H1 (cell line): Measurements from ENCODE around the gene RALGAPA2. TPM values are rescaled to one million over a fixed set of nuclear protein-coding genes. Genes with fewer than 3 reads are reported as not detected.

Experiments used
- CTCF ChIA-PET: fragments of 300-600 bp; sonication (Branson Sonifier 250); formaldehyde crosslinking; loops from one replicate; lab custom pipeline; 2021; ENCODE audit not compliant: partially characterized antibody; lab: Charles Lee
- POLR2A ChIA-PET: fragments of 300-600 bp; sonication (Branson Sonifier 250); formaldehyde crosslinking; loops from one replicate; lab custom pipeline; 2021; ENCODE audit warnings: inconsistent platforms; ENCODE audit not compliant: partially characterized antibody; lab: Charles Lee
- DNase-seq, 2 experiments: peaks; one replicate each; pipeline versions ENCODE4 v3.0.0 to v3.0.0-alpha.2; 2010 to 2022; ENCODE audit warnings: low spot score in 2 of 2, low read depth in 1 of 2, mixed read lengths in 1 of 2
- FAIRE-seq: peaks from 2 replicates; lab custom pipeline; 2011; peaks lifted over from hg19 to GRCh38; lab: Jason Lieb, UNC
- H2AFZ ChIP-seq: 2 replicates; pipeline ENCODE4 v1.8.1; 2012; ENCODE audit warnings: low read length, inconsistent platforms
- H2AK5ac ChIP-seq: 2 replicates; pipeline ENCODE4 v1.6.1; 2013; ENCODE audit warnings: low read depth, low read length
- H2BK120ac ChIP-seq: replicated peaks from 2 replicates; pipeline ENCODE3; 2013; ENCODE audit warnings: low read depth, low read length, inconsistent platforms
- H2BK12ac ChIP-seq: 2 replicates; pipeline ENCODE4 v1.6.1; 2013; ENCODE audit warnings: low read depth, low read length
- H2BK15ac ChIP-seq: 2 replicates; pipeline ENCODE4 v1.6.1; 2013; ENCODE audit warnings: low read length
- H2BK20ac ChIP-seq: 2 replicates; pipeline ENCODE4 v1.6.1; 2013; ENCODE audit warnings: low read length
- H2BK5ac ChIP-seq: 2 replicates; pipeline ENCODE4 v1.6.1; 2013; ENCODE audit warnings: low read depth, low read length
- H3K14ac ChIP-seq: 2 replicates; pipeline ENCODE4 v1.6.1; 2013; ENCODE audit warnings: inconsistent platforms; ENCODE audit not compliant: insufficient read length
- H3K18ac ChIP-seq: 2 replicates; pipeline ENCODE4 v1.6.1; 2013; ENCODE audit warnings: low read length; ENCODE audit errors: extremely low read depth
- H3K23ac ChIP-seq: 2 replicates; pipeline ENCODE4 v1.6.1; 2013; ENCODE audit warnings: inconsistent platforms; ENCODE audit not compliant: insufficient read length
- H3K23me2 ChIP-seq: 2 replicates; pipeline ENCODE4 v1.6.1; 2013; ENCODE audit warnings: low read depth, low read length
- H3K27ac ChIP-seq: 2 replicates; pipeline ENCODE4 v1.6.1; 2011; ENCODE audit warnings: low read depth, low read length, inconsistent platforms
- H3K27me3 ChIP-seq, 4 experiments: replicated peaks in 1 of 4; 1 replicate in 1 of 4; 2 replicates in 3 of 4; pipeline versions ENCODE4 v1.6.1 to v1.8.1; 2011 to 2013; ENCODE audit warnings: low read length in 3 of 4, mild to moderate bottlenecking in 3 of 4, inconsistent platforms in 2 of 4, mixed read lengths in 2 of 4, moderate library complexity in 1 of 4; ENCODE audit not compliant: control insufficient read depth in 3 of 4, insufficient read depth in 3 of 4; ENCODE audit errors: extremely low read depth in 1 of 4
- H3K36me3 ChIP-seq, 4 experiments: 2 replicates each; pipeline versions ENCODE4 v1.6.1 to v1.8.1; 2011 to 2013; ENCODE audit warnings: mild to moderate bottlenecking in 4 of 4, low read length in 3 of 4, moderate library complexity in 2 of 4, control low read depth in 1 of 4, inconsistent platforms in 1 of 4; ENCODE audit not compliant: insufficient read depth in 4 of 4, control insufficient read depth in 2 of 4
- H3K4ac ChIP-seq: replicated peaks from 2 replicates; pipeline ENCODE3; 2013; ENCODE audit warnings: low read length, low read depth, mixed read lengths, inconsistent platforms; ENCODE audit not compliant: insufficient read length
- H3K4me1 ChIP-seq, 4 experiments: replicated peaks in 1 of 4; 1 replicate in 1 of 4; 2 replicates in 3 of 4; pipeline versions ENCODE4 v1.6.1 to v1.8.1; 2011 to 2013; ENCODE audit warnings: low read length in 3 of 4, inconsistent platforms in 2 of 4, mixed read lengths in 1 of 4; ENCODE audit not compliant: insufficient read depth in 4 of 4, control insufficient read depth in 3 of 4
- H3K4me2 ChIP-seq, 2 experiments: 2 replicates each; pipeline versions ENCODE4 v1.6.1 to v1.8.1; 2011 to 2013; ENCODE audit warnings: low read depth in 2 of 2, low read length in 2 of 2, control low read depth in 1 of 2, inconsistent platforms in 1 of 2, mild to moderate bottlenecking in 1 of 2; ENCODE audit not compliant: insufficient read depth in 1 of 2
- H3K4me3 ChIP-seq, 4 experiments: fragments of 200-600, 300-600 bp in 1 of 4; sonication (generic), shearing (Covaris generic), sonication (Bioruptor Twin) in 1 of 4; 2 replicates each; pipeline versions ENCODE4 v1.5.1 to v1.8.1; 2011 to 2016; ENCODE audit warnings: low read length in 4 of 4, low read depth in 3 of 4, control low read depth in 2 of 4, inconsistent platforms in 2 of 4, mild to moderate bottlenecking in 2 of 4, mixed read lengths in 1 of 4, moderate library complexity in 1 of 4; ENCODE audit not compliant: insufficient read depth in 2 of 4; ENCODE audit errors: extremely low read depth in 1 of 4
- H3K56ac ChIP-seq: replicated peaks from 2 replicates; pipeline ENCODE3; 2013; ENCODE audit warnings: low read depth, mild to moderate bottlenecking, mixed read lengths, low read length, inconsistent platforms; ENCODE audit not compliant: insufficient read length
- H3K79me1 ChIP-seq: 2 replicates; pipeline ENCODE4 v1.6.1; 2013; ENCODE audit warnings: low read depth, low read length, control low read depth
- H3K79me2 ChIP-seq, 2 experiments: 2 replicates each; pipeline versions ENCODE4 v1.6.1 to v1.8.1; 2012 to 2013; ENCODE audit warnings: low read length in 2 of 2, mild to moderate bottlenecking in 2 of 2, inconsistent platforms in 1 of 2; ENCODE audit not compliant: insufficient read depth in 2 of 2, control insufficient read depth in 1 of 2
- H3K9ac ChIP-seq, 4 experiments: replicated peaks in 1 of 4; 1 replicate in 1 of 4; 2 replicates in 3 of 4; pipeline versions ENCODE4 v1.6.1 to v1.8.1; 2011 to 2013; ENCODE audit warnings: low read depth in 3 of 4, low read length in 3 of 4, control low read depth in 2 of 4, mild to moderate bottlenecking in 2 of 4, moderate library complexity in 2 of 4, inconsistent platforms in 1 of 4; ENCODE audit errors: extremely low read depth in 1 of 4
- H3K9me3 ChIP-seq, 2 experiments: 2 replicates each; pipeline versions ENCODE4 v1.6.1 to v1.8.1; 2012 to 2013; ENCODE audit warnings: mild to moderate bottlenecking in 2 of 2, moderate library complexity in 2 of 2, control low read depth in 1 of 2, inconsistent platforms in 1 of 2, low read depth in 1 of 2, low read length in 1 of 2, mixed read lengths in 1 of 2; ENCODE audit not compliant: insufficient read depth in 2 of 2
- H4K20me1 ChIP-seq, 2 experiments: replicated peaks in 1 of 2; 2 replicates each; pipeline versions ENCODE3 to v1.8.1; 2011 to 2013; ENCODE audit warnings: inconsistent platforms in 2 of 2, low read length in 2 of 2, mild to moderate bottlenecking in 1 of 2; ENCODE audit not compliant: insufficient read depth in 2 of 2, control insufficient read depth in 1 of 2
- H4K5ac ChIP-seq: 2 replicates; pipeline ENCODE4 v1.6.1; 2013; ENCODE audit warnings: low read length, low read depth, mixed read lengths, inconsistent platforms; ENCODE audit not compliant: insufficient read length
- H4K8ac ChIP-seq: 2 replicates; pipeline ENCODE4 v1.8.0; 2013; ENCODE audit warnings: mild to moderate bottlenecking, moderate library complexity, low read length, inconsistent platforms; ENCODE audit not compliant: insufficient read depth; ENCODE audit errors: extremely low read depth
- H4K91ac ChIP-seq: replicated peaks from 2 replicates; pipeline ENCODE3; 2013; ENCODE audit warnings: low read length, mixed read lengths, inconsistent platforms; ENCODE audit not compliant: insufficient read length
- KDM4A ChIP-seq: IDR thresholded peaks from one replicate; pipeline ENCODE4 v1.7.1; 2012; ENCODE audit warnings: low read depth, mild to moderate bottlenecking, moderate library complexity, low read length, inconsistent platforms; ENCODE audit not compliant: severe bottlenecking
- NANOG ChIP-seq: IDR thresholded peaks from 2 replicates; pipeline ENCODE4 v1.6.1; 2011; ENCODE audit warnings: low read length, low read depth, mild to moderate bottlenecking, inconsistent platforms; ENCODE audit not compliant: insufficient read depth, poor library complexity, severe bottlenecking
- RBBP5 ChIP-seq: IDR thresholded peaks from 2 replicates; pipeline ENCODE4 v1.7.1; 2012; ENCODE audit warnings: low read depth, mild to moderate bottlenecking, inconsistent platforms, low read length, moderate library complexity, borderline replicate concordance
- WGBS, 2 experiments: shearing (Covaris generic) in 1 of 2; methylation state at CpG; one replicate each; pipeline versions ENCODE4 v1.1.6 to v1.1.7; 2013 to 2015; ENCODE audit warnings: low lambda C conversion rate in 2 of 2, mixed read lengths in 2 of 2, inconsistent platforms in 1 of 2, low coverage in 1 of 2, missing lambda C conversion rate in 1 of 2; ENCODE audit not compliant: insufficient replicate concordance in 2 of 2, insufficient coverage in 1 of 2, insufficient read length in 1 of 2; ENCODE audit errors: extremely low coverage in 1 of 2, missing lambda C conversion rate in 1 of 2; 5-methylcytosine and 5-hydroxymethylcytosine counted together
- polyA plus RNA-seq, 7 experiments: library from polyadenylated mRNA; depleted of rRNA in 3 of 7; stranded (reverse) in 5 of 7; unstranded in 2 of 7; fragments of >200 nt in 5 of 7; fragments of 200-250 nt in 2 of 7; gene quantifications; 1 replicate in 5 of 7; 2 replicates in 1 of 7; 4 replicates in 1 of 7; pipeline versions ENCODE4 v1.2.1 to v1.2.3, GENCODE V29; 2011 to 2013; ENCODE audit warnings: missing spikeins in 2 of 7, mixed read lengths in 2 of 7
- total RNA-seq: library from RNA; stranded (reverse); fragmentation: NEBNext Ultra II Directional; extraction: Animal tissue kit (Norgen Biotek cat#: 25700); gene quantifications from 2 replicates; pipeline ENCODE4 v1.2.1, GENCODE V29; 2021
- TF ChIP-seq, protein P1 (sequence below): IDR thresholded peaks from 2 replicates; pipeline ENCODE4 v1.6.1; 2012; ENCODE audit warnings: inconsistent platforms

Gene RALGAPA2
- total and polyA plus RNA-seq, 2 of the 8 experiments (the other 6 are each of a cell fraction or from before 2014, with no cell fraction given), result 5.1 to 25.5 TPM

- H3K36me3 ChIP-seq, result no peaks in the 10 kb centered on the region
- no peak overlapping the region for H3K27ac ChIP-seq
- no peak overlapping the region for H2BK12ac ChIP-seq
- ChIA-PET POLR2A (interaction anchor here (0.7 to 1.0 kb wide), 2 partner anchors 39 to 1525 kb away, joined by 3 read pairs; no protein-coding TSS in a partner anchor), CTCF (interaction anchor here (0.6 to 1.2 kb wide), 3 partner anchors 27 to 78 kb away, joined by 3 read pairs; no protein-coding TSS in a partner anchor)
- no peak overlapping the region for H3K4me2 ChIP-seq
- no peak overlapping the region for H3K18ac ChIP-seq
- H3K27me3 ChIP-seq, result no peaks in the 10 kb centered on the region
- H4K8ac ChIP-seq, result no peak overlapping the region; the same call in 1 of the 2 replicates
- FAIRE-seq (no peak), DNase-seq (no peak)
- no peak overlapping the region for H2BK120ac ChIP-seq
- no peak overlapping the region for H2AFZ ChIP-seq
- no peak overlapping the region for H2AK5ac ChIP-seq
- H3K14ac ChIP-seq, result no peak overlapping the region
- H2BK5ac ChIP-seq, result no peak overlapping the region
- no peaks in the 10 kb centered on the region for H3K79me1 ChIP-seq
- no peak overlapping the region for H3K9ac ChIP-seq
- WGBS, 2 experiments, result 85% methylated on average over 5 of the region's 5 CpGs; no CpG with 5 or more reads in 1 of the 2 experiments
- no peaks in the 10 kb centered on the region for H3K23me2 ChIP-seq
- H3K4me3 ChIP-seq, result no peak overlapping the region
- H3K4ac ChIP-seq, result no peak overlapping the region
- TF ChIP-seq NANOG (no peak), KDM4A (no peak), RBBP5 (no peak)
- TF ChIP-seq, protein P1, sequence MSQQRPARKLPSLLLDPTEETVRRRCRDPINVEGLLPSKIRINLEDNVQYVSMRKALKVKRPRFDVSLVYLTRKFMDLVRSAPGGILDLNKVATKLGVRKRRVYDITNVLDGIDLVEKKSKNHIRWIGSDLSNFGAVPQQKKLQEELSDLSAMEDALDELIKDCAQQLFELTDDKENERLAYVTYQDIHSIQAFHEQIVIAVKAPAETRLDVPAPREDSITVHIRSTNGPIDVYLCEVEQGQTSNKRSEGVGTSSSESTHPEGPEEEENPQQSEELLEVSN, result no peak
- no peak overlapping the region for H2BK15ac ChIP-seq
- no peaks in the 10 kb centered on the region for H3K9me3 ChIP-seq
- no peak overlapping the region for H4K5ac ChIP-seq
- H4K20me1 ChIP-seq, result no peaks in the 10 kb centered on the region
- H3K23ac ChIP-seq, result no peak overlapping the region
- no peak overlapping the region for H3K56ac ChIP-seq
- no peaks in the 10 kb centered on the region for H3K79me2 ChIP-seq
- no peak overlapping the region for H4K91ac ChIP-seq
- H3K4me1 ChIP-seq, result peaks cover 0 to 16% (median 10%) of the 10 kb centered on the region in 4 experiments; a peak in 5 of 7 replicates
- no peak overlapping the region for H2BK20ac ChIP-seq
Observed at GRCh38 chr20:20491784-20492264, 220.6 kb downstream of the RALGAPA2 start.
